BLaER1 treated with 17β-estradiol and CSF1 and Interleukin-3, amounts not matched to agents 10 nM and 100 nM (cell line): ENCODE measurements around the gene GPR161.
A peak's percentile ranks its signal among the peaks of the same experiment; 100 is the strongest.

Source experiments
- H3K27ac ChIP-seq, 11 experiments: shearing (Covaris generic); formaldehyde crosslinking; 2 replicates each; pipeline ENCODE4 v1.8.1; 2022
- H3K27me3 ChIP-seq, 11 experiments: shearing (Covaris generic); formaldehyde crosslinking; 2 replicates each; pipeline ENCODE4 v1.8.1; 2022
- H3K36me3 ChIP-seq, 11 experiments: shearing (Covaris generic); formaldehyde crosslinking; 2 replicates each; pipeline ENCODE4 v1.8.1; 2022
- H3K4me1 ChIP-seq, 10 experiments: shearing (Covaris generic); formaldehyde crosslinking; 2 replicates each; pipeline ENCODE4 v1.8.1; 2022
- H3K4me2 ChIP-seq, 11 experiments: shearing (Covaris generic); formaldehyde crosslinking; 2 replicates each; pipeline ENCODE4 v1.8.1; 2022
- H3K4me3 ChIP-seq, 10 experiments: shearing (Covaris generic); formaldehyde crosslinking; 2 replicates each; pipeline ENCODE4 v1.8.1; 2022
- H3K9ac ChIP-seq, 11 experiments: shearing (Covaris generic); formaldehyde crosslinking; 2 replicates each; pipeline ENCODE4 v1.8.1; 2022
- H3K9me3 ChIP-seq, 11 experiments: shearing (Covaris generic); formaldehyde crosslinking; replicated peaks in 1 of 11; 2 replicates each; pipeline ENCODE4 v1.8.1; 2022
- H4K20me1 ChIP-seq, 11 experiments: shearing (Covaris generic); formaldehyde crosslinking; 2 replicates each; pipeline ENCODE4 v1.8.1; 2022
- Cebpa-rat ChIP-seq, 11 experiments: shearing (Covaris generic); IDR thresholded peaks; 2 replicates each; pipeline ENCODE4 v1.8.1; 2022

GPR161 gene

DNA sequence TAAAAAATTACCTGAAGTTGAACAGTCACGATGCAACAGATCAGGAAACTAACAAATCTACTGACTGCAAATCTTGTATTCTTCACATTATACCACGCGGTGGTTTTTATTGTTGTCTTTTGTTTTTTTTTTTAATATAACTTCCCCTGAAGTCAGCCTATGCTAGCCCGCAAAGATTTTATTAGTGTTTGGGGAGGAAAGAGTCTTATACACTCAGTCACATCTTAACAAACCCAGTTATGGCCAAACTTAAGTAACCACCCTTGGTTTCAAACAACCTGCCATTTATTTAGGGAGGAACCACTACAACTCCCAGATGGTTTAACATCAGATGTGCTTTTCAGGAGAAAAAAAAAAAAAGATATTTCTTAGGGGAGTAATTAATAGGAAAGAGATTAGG is 15.2 kb upstream of the GPR161 start:
- Histone ChIP-seq H3K4me3 (no peak overlapping the region), H3K9me3 (peaks cover 3 to 34% (median 22%) of the 10 kb centered on the region in 11 experiments; a peak in 16 of 22 replicates), H3K27me3 (no peaks in the 10 kb centered on the region), H3K4me1 (peaks cover 0 to 28% (median 4%) of the 10 kb centered on the region in 10 experiments; a peak in 12 of 20 replicates), H3K9ac (no peak overlapping the region), H4K20me1 (no peaks in the 10 kb centered on the region), H3K4me2 (no peak overlapping the region), H3K27ac (no peak overlapping the region), H3K36me3 (no peaks in the 10 kb centered on the region)
- TF ChIP-seq Cebpa-rat (IDR thresholded peaks at IDR 0.05): no peak

GRCh38 chr1:168150283-168150682 is 13.6 kb upstream of the GPR161 start:
- no peaks in the 10 kb centered on the region for H3K27me3 ChIP-seq
- no peak overlapping the region for H3K27ac ChIP-seq
- H3K4me2 ChIP-seq: no peak overlapping the region
- no peak for TF ChIP-seq Cebpa-rat (IDR thresholded peaks at IDR 0.05)
- no peaks in the 10 kb centered on the region for H4K20me1 ChIP-seq
- H3K9me3 ChIP-seq: peaks cover 2 to 18% (median 12%) of the 10 kb centered on the region in 11 experiments; a peak in 15 of 22 replicates
- no peak overlapping the region for H3K4me3 ChIP-seq
- H3K36me3 ChIP-seq: no peaks in the 10 kb centered on the region
- H3K4me1 ChIP-seq: peaks cover 0 to 40% (median 15%) of the 10 kb centered on the region in 10 experiments; a peak in 15 of 20 replicates
- H3K9ac ChIP-seq: no peak overlapping the region

DNA sequence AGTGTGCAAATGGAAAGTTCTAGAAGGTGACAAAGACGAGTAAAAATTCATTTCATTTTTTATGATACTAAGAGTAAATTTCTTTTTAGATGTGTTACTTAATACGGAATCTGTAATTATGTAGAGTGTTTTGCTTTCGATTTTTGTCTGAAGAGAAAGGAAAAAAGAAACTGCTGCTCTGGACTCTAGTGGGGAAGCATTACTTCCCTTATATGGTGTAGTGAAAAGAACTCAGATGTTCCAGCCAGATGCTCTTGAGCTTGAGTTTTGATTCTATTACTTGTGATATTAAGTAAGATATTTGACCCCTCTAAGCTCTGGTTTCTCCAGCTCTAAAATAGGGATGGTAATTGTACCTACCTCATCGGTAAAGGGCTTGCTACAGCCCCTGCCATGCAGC is 12.2 kb upstream of the GPR161 start:
- peak overlapping the region in 2 of 11 experiments; percentile 20 to 50; a peak in 2 of 22 replicates for H3K4me2 ChIP-seq
- H3K27me3 ChIP-seq: no peaks in the 10 kb centered on the region
- H4K20me1 ChIP-seq: no peaks in the 10 kb centered on the region
- H3K27ac ChIP-seq: no peak overlapping the region
- peaks cover 0 to 38% (median 17%) of the 10 kb centered on the region in 10 experiments; a peak in 15 of 20 replicates for H3K4me1 ChIP-seq
- H3K36me3 ChIP-seq: no peaks in the 10 kb centered on the region
- H3K9me3 ChIP-seq: peaks cover 0 to 5% (median under 1%) of the 10 kb centered on the region in 11 experiments; a peak in 7 of 22 replicates
- no peak overlapping the region for H3K4me3 ChIP-seq
- H3K9ac ChIP-seq: no peak overlapping the region
- TF ChIP-seq Cebpa-rat (IDR thresholded peaks at IDR 0.05): no peak

DNA sequence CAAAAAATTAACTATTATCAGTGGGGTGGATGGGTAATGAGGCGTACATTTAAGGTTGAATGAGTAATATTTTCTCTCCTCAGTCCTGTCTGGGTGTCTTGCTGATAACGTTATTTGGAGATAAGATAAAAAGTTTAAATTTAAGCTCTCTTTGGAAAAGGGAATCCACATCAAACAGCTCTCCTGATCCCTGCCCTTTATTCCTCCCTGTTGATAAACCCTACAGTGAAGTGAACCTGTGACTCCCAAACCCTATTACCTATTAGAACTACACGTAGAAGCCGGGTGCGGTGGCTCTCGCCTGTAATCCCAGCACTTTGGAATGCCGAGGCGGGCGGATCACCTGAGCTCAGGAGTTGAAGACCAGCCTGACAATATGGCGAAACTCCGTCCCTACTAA is 9.9 kb upstream of the GPR161 start:
- H3K9me3 ChIP-seq: no peaks in the 10 kb centered on the region
- peak overlapping the region in 9 of 11 experiments; percentile 21 to 74 (median 58); a peak in 15 of 22 replicates for H3K4me2 ChIP-seq
- H4K20me1 ChIP-seq: no peaks in the 10 kb centered on the region
- no peaks in the 10 kb centered on the region for H3K36me3 ChIP-seq
- H3K4me1 ChIP-seq: peaks cover 0 to 41% (median 17%) of the 10 kb centered on the region in 10 experiments; a peak in 15 of 20 replicates
- no peak overlapping the region for H3K9ac ChIP-seq
- H3K4me3 ChIP-seq: no peak overlapping the region
- peak overlapping the region in 4 of 11 experiments; percentile 3 to 49 (median 32); a peak in 4 of 22 replicates for H3K27ac ChIP-seq
- H3K27me3 ChIP-seq: no peaks in the 10 kb centered on the region
- TF ChIP-seq Cebpa-rat (IDR thresholded peaks at IDR 0.05): no peak

- Histone ChIP-seq H3K27ac (peak overlapping the region in 3 of 11 experiments; percentile 3 to 49 (median 43); a peak in 4 of 22 replicates), H3K4me2 (peak overlapping the region in 8 of 11 experiments; percentile 34 to 74 (median 59); a peak in 13 of 22 replicates), H3K36me3 (no peaks in the 10 kb centered on the region), H3K4me3 (no peak overlapping the region), H3K27me3 (no peaks in the 10 kb centered on the region), H3K9ac (no peak overlapping the region), H3K4me1 (peaks cover 0 to 41% (median 17%) of the 10 kb centered on the region in 10 experiments; a peak in 15 of 20 replicates), H3K9me3 (no peaks in the 10 kb centered on the region), H4K20me1 (no peaks in the 10 kb centered on the region)
- TF ChIP-seq Cebpa-rat (IDR thresholded peaks at IDR 0.05): no peak
These were observed 9.4 kb upstream of the GPR161 start for GRCh38 chr1:168146160-168146539.

- Histone ChIP-seq H4K20me1 (no peaks in the 10 kb centered on the region), H3K9me3 (no peaks in the 10 kb centered on the region), H3K4me1 (peaks cover 0 to 41% (median 17%) of the 10 kb centered on the region in 10 experiments; a peak in 15 of 20 replicates), H3K9ac (peak overlapping the region in 2 of 11 experiments; percentile 34 to 44; a peak in 3 of 22 replicates), H3K4me3 (peak overlapping the region in 1 of 10 experiments; percentile 24; a peak in 2 of 20 replicates), H3K27ac (peak overlapping the region in 4 of 11 experiments; percentile 11 to 46 (median 39); a peak in 6 of 22 replicates), H3K27me3 (no peaks in the 10 kb centered on the region), H3K36me3 (no peaks in the 10 kb centered on the region), H3K4me2 (peak overlapping the region in 7 of 11 experiments; percentile 5 to 86 (median 67); a peak in 12 of 22 replicates)
- no peak for TF ChIP-seq Cebpa-rat (IDR thresholded peaks at IDR 0.05)
These were observed 8.7 kb upstream of the GPR161 start for GRCh38 chr1:168145184-168146159.

GRCh38 chr1:168141871-168142385 is 5.2 kb upstream of the GPR161 start:
- no peak overlapping the region for H3K27ac ChIP-seq
- H3K9ac ChIP-seq: no peak overlapping the region
- H4K20me1 ChIP-seq: no peaks in the 10 kb centered on the region
- H3K9me3 ChIP-seq: no peaks in the 10 kb centered on the region
- no peak overlapping the region for H3K4me2 ChIP-seq
- H3K27me3 ChIP-seq: peaks cover 16 to 27% (median 22%) of the 10 kb centered on the region in 11 experiments
- H3K4me3 ChIP-seq: no peak overlapping the region
- no peak for TF ChIP-seq Cebpa-rat (IDR thresholded peaks at IDR 0.05)
- no peaks in the 10 kb centered on the region for H3K36me3 ChIP-seq
- peaks cover 0 to 21% (median 12%) of the 10 kb centered on the region in 10 experiments; a peak in 17 of 20 replicates for H3K4me1 ChIP-seq

GRCh38 chr1:168139070-168139469 is 2.3 kb upstream of the GPR161 start:
- Histone ChIP-seq H3K27ac (no peak overlapping the region), H4K20me1 (peaks cover 0 to 15% (median 0%) of the 10 kb centered on the region in 11 experiments; a peak in 5 of 22 replicates), H3K4me1 (peaks cover 0 to 14% (median 10%) of the 10 kb centered on the region in 10 experiments; a peak in 14 of 20 replicates), H3K9me3 (no peaks in the 10 kb centered on the region), H3K36me3 (no peaks in the 10 kb centered on the region), H3K4me3 (no peak overlapping the region), H3K9ac (no peak overlapping the region), H3K27me3 (peaks cover 43 to 56% (median 50%) of the 10 kb centered on the region in 11 experiments), H3K4me2 (no peak overlapping the region)
- TF ChIP-seq Cebpa-rat (IDR thresholded peaks at IDR 0.05): no peak

- H3K9ac ChIP-seq: no peak overlapping the region
- H3K36me3 ChIP-seq: no peaks in the 10 kb centered on the region
- peaks cover 0 to 15% (median 0%) of the 10 kb centered on the region in 11 experiments; a peak in 5 of 22 replicates for H4K20me1 ChIP-seq
- no peak overlapping the region for H3K27ac ChIP-seq
- no peak overlapping the region for H3K4me2 ChIP-seq
- H3K4me3 ChIP-seq: no peak overlapping the region
- no peak for TF ChIP-seq Cebpa-rat (IDR thresholded peaks at IDR 0.05)
- peaks cover 46 to 65% (median 56%) of the 10 kb centered on the region in 11 experiments for H3K27me3 ChIP-seq
- peaks cover 0 to 14% (median 10%) of the 10 kb centered on the region in 10 experiments; a peak in 14 of 20 replicates for H3K4me1 ChIP-seq
- H3K9me3 ChIP-seq: no peaks in the 10 kb centered on the region
These were observed 1.4 kb upstream of the GPR161 start for GRCh38 chr1:168138134-168138533.
